PC-9 (cell line): ENCODE results near the gene MORC1. TPM values are rescaled to one million over a fixed set of nuclear protein-coding genes. Genes with fewer than 3 reads are reported as not detected.

Experiments
- BruUV-seq: library from RNA; stranded (reverse); fragments of 400-500 nt; replicated peaks from 2 replicates; lab custom pipeline; 2021; lab: Mats Ljungman, UMichigan
- CTCF ChIA-PET: fragments of 300-600 bp; sonication (Branson Sonifier 250); formaldehyde crosslinking; loops from one replicate; lab custom pipeline; 2022; ENCODE audit warnings: antibody characterized with exemption; lab: Charles Lee
- POLR2A ChIA-PET: fragments of 300-600 bp; sonication (Branson Sonifier 250); formaldehyde crosslinking; loops from one replicate; lab custom pipeline; 2022; ENCODE audit warnings: antibody characterized with exemption; ENCODE audit not compliant: unreplicated experiment; lab: Charles Lee
- DNase-seq, 2 experiments: peaks; one replicate each; pipeline versions ENCODE4 v3.0.0 to v3.0.0-alpha.2; 2015 to 2022; ENCODE audit warnings: mixed read lengths in 1 of 2
- H2AFZ ChIP-seq: fragments of 200-600 bp; sonication (generic); 2 replicates; pipeline ENCODE4 v1.8.1; 2017; ENCODE audit warnings: antibody characterized with exemption
- H3F3A ChIP-seq: fragments of 200-600 bp; sonication (generic); 2 replicates; pipeline ENCODE4 v1.8.1; 2017; ENCODE audit warnings: antibody characterized with exemption, mild to moderate bottlenecking, low read depth; ENCODE audit not compliant: insufficient read depth
- H3K27ac ChIP-seq: fragments of 200-600 bp; sonication (generic); 2 replicates; pipeline ENCODE4 v1.6.1; 2016; ENCODE audit warnings: mixed run types
- H3K27me3 ChIP-seq: fragments of 200-600 bp; sonication (generic); 2 replicates; pipeline ENCODE4 v1.6.1; 2016; ENCODE audit warnings: low read depth, mixed run types; ENCODE audit not compliant: insufficient read depth
- H3K36me3 ChIP-seq: fragments of 200-600 bp; sonication (generic); 2 replicates; pipeline ENCODE4 v1.6.1; 2016; ENCODE audit warnings: low read depth, mixed run types
- H3K4me1 ChIP-seq: fragments of 200-600 bp; sonication (generic); replicated peaks from 2 replicates; pipeline ENCODE4 v1.6.1; 2016; ENCODE audit warnings: mixed run types; ENCODE audit not compliant: insufficient read depth
- H3K4me2 ChIP-seq: fragments of 200-600 bp; sonication (generic); 2 replicates; pipeline ENCODE4 v1.6.1; 2017; ENCODE audit warnings: mixed run types
- H3K4me3 ChIP-seq: fragments of 200-600 bp; sonication (generic); 2 replicates; pipeline ENCODE4 v1.6.1; 2016; ENCODE audit warnings: mixed run types
- H3K79me2 ChIP-seq: fragments of 200-600 bp; sonication (generic); 2 replicates; pipeline ENCODE4 v1.6.1; 2017; ENCODE audit warnings: low read depth, mixed run types
- H3K9me2 ChIP-seq: fragments of 200-600 bp; sonication (generic); 2 replicates; pipeline ENCODE4 v1.8.1; 2017; ENCODE audit warnings: mild to moderate bottlenecking; ENCODE audit not compliant: insufficient read depth
- H3K9me3 ChIP-seq: fragments of 200-600 bp; sonication (generic); 2 replicates; pipeline ENCODE4 v1.8.1; 2016; ENCODE audit warnings: low read depth; ENCODE audit not compliant: insufficient read depth
- H4K20me1 ChIP-seq: fragments of 200-600 bp; sonication (generic); 2 replicates; pipeline ENCODE4 v1.8.1; 2017; ENCODE audit not compliant: insufficient read depth
- CTCF ChIP-seq: fragments of 200-600 bp; sonication (generic); conservative IDR thresholded peaks from 2 replicates; pipeline ENCODE4 v1.6.1; 2017; ENCODE audit warnings: mixed run types, antibody characterized with exemption, mild to moderate bottlenecking, moderate library complexity
- EZH2 ChIP-seq: fragments of 200-600 bp; sonication (generic); IDR thresholded peaks from 2 replicates; pipeline ENCODE4 v1.8.0; 2017; ENCODE audit warnings: antibody characterized with exemption, low read depth
- intact Hi-C: fragments of 100-400 bp; cut with micrococcal nuclease; formaldehyde crosslinking; loops from one replicate; pipeline ENCODE4 v1.10.0; 2022; ENCODE audit not compliant: unreplicated experiment
- total RNA-seq: library from RNA; stranded (reverse); gene quantifications from 2 replicates; pipeline ENCODE4 v1.2.3, GENCODE V29; 2021

The MORC1 gene
- total RNA-seq, 1 experiment from 2014 or later, result not detected

- POLR2A ChIA-PET, result no interaction called here
- CTCF ChIA-PET, result no interaction called here
- Histone ChIP-seq H3K27me3 (no peaks in the 10 kb centered on the region), H3K4me2 (no peak overlapping the region), H3K79me2 (no peaks in the 10 kb centered on the region), H3K4me1 (no peaks in the 10 kb centered on the region), H2AFZ (no peak overlapping the region), H3K36me3 (no peaks in the 10 kb centered on the region), H3K9me2 (no peaks in the 10 kb centered on the region), H4K20me1 (no peaks in the 10 kb centered on the region), H3K27ac (no peak overlapping the region), H3K4me3 (no peak overlapping the region), H3K9me3 (no peaks in the 10 kb centered on the region), H3F3A (no peaks in the 10 kb centered on the region)
- no peak for DNase-seq
- BruUV-seq, result no TSS peak
- TF ChIP-seq CTCF (no peak), EZH2 (no peak)
- intact Hi-C loops, result no loop called here
Observed at GRCh38 chr3:109073116-109073515, 44.8 kb downstream of the MORC1 start.

DNA sequence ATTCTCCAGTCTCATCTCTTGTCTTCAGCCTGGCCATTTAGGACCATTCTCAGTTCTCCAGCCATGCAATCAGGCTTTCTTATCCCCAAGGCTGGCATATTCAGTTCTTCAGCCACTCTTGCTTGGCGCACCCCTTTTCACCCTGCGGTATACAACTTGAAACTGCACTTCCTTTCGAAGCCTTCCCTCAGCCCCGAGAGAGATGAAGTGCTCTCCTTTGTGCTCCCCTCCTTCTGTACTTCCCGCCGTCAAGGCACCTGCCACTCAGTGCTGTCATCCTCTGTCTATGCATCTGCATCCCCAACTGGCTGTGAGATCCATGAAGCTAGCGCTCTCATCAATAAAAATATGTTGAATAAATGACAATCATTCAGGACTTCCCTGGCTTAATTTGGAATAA, 45.7 kb downstream of the MORC1 start:
- Histone ChIP-seq H3K4me2 (no peak overlapping the region), H2AFZ (no peak overlapping the region), H3K4me1 (no peaks in the 10 kb centered on the region), H3K9me2 (no peaks in the 10 kb centered on the region), H3F3A (no peaks in the 10 kb centered on the region), H3K9me3 (no peaks in the 10 kb centered on the region), H3K4me3 (no peak overlapping the region), H3K36me3 (no peaks in the 10 kb centered on the region), H4K20me1 (no peaks in the 10 kb centered on the region), H3K27me3 (no peaks in the 10 kb centered on the region), H3K27ac (no peak overlapping the region), H3K79me2 (no peaks in the 10 kb centered on the region)
- ChIA-PET POLR2A (no interaction called here), CTCF (no interaction called here)
- TF ChIP-seq CTCF (no peak), EZH2 (no peak)
- no TSS peak for BruUV-seq
- intact Hi-C loops, result no loop called here
- DNase-seq, result no peak

DNA sequence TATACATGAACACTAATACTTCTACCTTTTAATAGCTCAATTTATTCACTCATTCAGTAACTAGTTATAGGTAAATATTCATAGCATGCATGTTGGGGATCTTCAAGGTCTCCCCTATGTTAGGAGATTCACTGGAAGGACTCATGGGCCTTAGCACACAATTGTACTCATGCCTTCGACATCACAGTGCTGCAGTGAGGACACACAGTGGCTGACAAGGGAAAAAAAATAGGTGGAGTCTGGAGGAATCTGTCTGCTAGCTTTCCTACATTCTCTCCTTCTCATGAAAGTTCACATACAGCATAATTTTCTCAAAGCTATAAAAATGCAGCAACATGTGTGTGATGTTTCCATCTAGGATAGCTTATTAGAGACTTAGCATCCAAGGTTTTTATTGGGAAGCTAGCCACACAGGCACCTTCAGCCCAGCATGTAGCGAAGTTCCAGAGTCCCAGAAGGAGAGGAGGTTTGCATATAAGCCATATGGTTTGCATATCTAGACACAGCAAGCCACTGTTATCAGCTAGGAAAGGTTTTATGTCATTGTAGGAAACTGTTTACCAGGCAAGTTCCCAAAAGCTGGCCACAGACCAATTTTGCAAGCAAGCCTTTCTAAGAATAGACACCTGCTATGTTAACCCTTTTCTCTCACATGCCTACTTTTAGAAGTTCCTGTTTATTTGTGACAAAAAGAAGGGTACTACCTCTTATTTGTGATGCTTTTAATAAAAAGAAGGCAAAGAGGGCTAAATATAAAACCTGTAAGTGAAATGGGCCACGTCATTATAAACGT, 46.4 kb downstream of the MORC1 start:
- Histone ChIP-seq H3K36me3 (no peaks in the 10 kb centered on the region), H4K20me1 (no peaks in the 10 kb centered on the region), H3K9me2 (no peaks in the 10 kb centered on the region), H3K79me2 (no peaks in the 10 kb centered on the region), H3K4me1 (no peaks in the 10 kb centered on the region), H3K4me2 (no peak overlapping the region), H2AFZ (no peak overlapping the region), H3K9me3 (no peaks in the 10 kb centered on the region), H3F3A (no peaks in the 10 kb centered on the region), H3K4me3 (no peak overlapping the region), H3K27me3 (no peaks in the 10 kb centered on the region), H3K27ac (no peak overlapping the region)
- no TSS peak for BruUV-seq
- TF ChIP-seq CTCF (no peak), EZH2 (no peak)
- DNase-seq, result peak in 1 of 2 experiments; percentile 24
- ChIA-PET POLR2A (interaction anchor here (0.6 kb wide), 1 partner anchor 477 kb away, joined by 4 read pairs; no protein-coding TSS in a partner anchor), CTCF (no interaction called here)
- intact Hi-C loops, result no loop called here
